OCI-LY7 (cell line): ENCODE measurements around the gene RFPL1. TPM values are rescaled to one million over a fixed set of nuclear protein-coding genes. Genes with fewer than 3 reads are reported as not detected.

Source experiments
- BruUV-seq: library from RNA; stranded (reverse); fragments of 400-500 nt; replicated peaks from 2 replicates; lab custom pipeline; 2021; lab: Mats Ljungman, UMichigan
- CTCF ChIA-PET: fragments of 300-600 bp; sonication (Branson Sonifier 250); formaldehyde crosslinking; loops from one replicate; lab custom pipeline; 2022; ENCODE audit warnings: antibody characterized with exemption; ENCODE audit not compliant: unreplicated experiment; lab: Charles Lee
- POLR2A ChIA-PET: fragments of 300-600 bp; sonication (Branson Sonifier 250); formaldehyde crosslinking; loops from one replicate; lab custom pipeline; 2022; ENCODE audit warnings: antibody characterized with exemption; lab: Charles Lee
- DNase-seq: peaks from one replicate; pipeline ENCODE4 v3.0.0-alpha.2; 2015; ENCODE audit warnings: low spot score
- H2AFZ ChIP-seq: fragments of 200-600 bp; sonication (generic), shearing (Covaris generic); 2 replicates; pipeline ENCODE4 v1.6.1; 2014; ENCODE audit warnings: mild to moderate bottlenecking, antibody characterized with exemption, low read length, moderate library complexity
- H3K27ac ChIP-seq: fragments of 200-600 bp; sonication (generic); 2 replicates; pipeline ENCODE4 v1.5.1; 2014; ENCODE audit warnings: mixed run types, low read depth, mild to moderate bottlenecking, moderate library complexity, low read length, inconsistent platforms; ENCODE audit not compliant: poor library complexity, severe bottlenecking
- H3K36me3 ChIP-seq: fragments of 200-600 bp; sonication (generic); 2 replicates; pipeline ENCODE4 v1.6.1; 2014; ENCODE audit warnings: mild to moderate bottlenecking, antibody characterized with exemption, low read length, moderate library complexity, mixed read lengths; ENCODE audit not compliant: insufficient read depth
- H3K4me1 ChIP-seq: fragments of 200-600 bp; sonication (generic); 2 replicates; pipeline ENCODE4 v1.5.1; 2014; ENCODE audit warnings: mild to moderate bottlenecking, low read length; ENCODE audit not compliant: insufficient read depth, poor library complexity, severe bottlenecking
- H3K4me2 ChIP-seq: fragments of 200-600 bp; sonication (generic); 2 replicates; pipeline ENCODE4 v1.6.1; 2014; ENCODE audit warnings: mild to moderate bottlenecking, low read length
- H3K4me3 ChIP-seq: fragments of 200-600 bp; sonication (generic); 2 replicates; pipeline ENCODE4 v1.5.1; 2014; ENCODE audit warnings: mild to moderate bottlenecking, low read depth, low read length; ENCODE audit not compliant: poor library complexity, severe bottlenecking
- H3K79me2 ChIP-seq: fragments of 200-600 bp; sonication (generic); 2 replicates; pipeline ENCODE4 v1.6.1; 2016; ENCODE audit warnings: low read depth, mild to moderate bottlenecking, low read length, moderate library complexity, mixed read lengths; ENCODE audit not compliant: insufficient read depth
- H3K9me2 ChIP-seq: fragments of 200-600 bp; sonication (generic); 2 replicates; pipeline ENCODE4 v1.6.1; 2016; ENCODE audit warnings: mild to moderate bottlenecking, low read length, mixed read lengths; ENCODE audit not compliant: insufficient read depth
- H3K9me3 ChIP-seq: fragments of 200-600 bp; sonication (generic); 2 replicates; pipeline ENCODE4 v1.6.1; 2014; ENCODE audit warnings: mild to moderate bottlenecking, mixed run types, low read length, mixed read lengths
- H4K20me1 ChIP-seq: fragments of 200-600 bp; sonication (generic); 2 replicates; pipeline ENCODE4 v1.6.1; 2014; ENCODE audit warnings: mild to moderate bottlenecking, antibody characterized with exemption, low read length, moderate library complexity, mixed read lengths; ENCODE audit not compliant: insufficient read depth
- CTCF ChIP-seq: fragments of 200-600 bp; sonication (generic); conservative IDR thresholded peaks from 2 replicates; pipeline ENCODE4 v1.5.1; 2014; ENCODE audit warnings: mild to moderate bottlenecking, antibody characterized with exemption, low read length, moderate library complexity, mixed read lengths
- EZH2phosphoT487 ChIP-seq: fragments of 200-600 bp; sonication (generic); IDR thresholded peaks from 2 replicates; pipeline ENCODE4 v1.6.1; 2018; ENCODE audit warnings: low read depth, borderline replicate concordance, mild to moderate bottlenecking, mixed run types, antibody characterized with exemption, low read length, moderate library complexity, mixed read lengths
- intact Hi-C: fragments of 100-400 bp; cut with micrococcal nuclease; formaldehyde crosslinking; loops from one replicate; pipeline ENCODE4 v1.10.0; 2022; ENCODE audit not compliant: unreplicated experiment
- total RNA-seq, 2 experiments: library from RNA; depleted of rRNA in 1 of 2; stranded (reverse); fragments of >200 nt in 1 of 2; shearing (Covaris generic) in 1 of 2; gene quantifications; 2 replicates each; pipeline ENCODE4 v1.2.3, GENCODE V29; 2014 to 2022

RFPL1 gene
- total RNA-seq, 2 experiments from 2014 or later = not detected

GRCh38 chr22:29464581-29464980 is 26.2 kb downstream of the RFPL1 start:
- H3K36me3 ChIP-seq = no peaks in the 10 kb centered on the region
- H3K4me1 ChIP-seq = no peaks in the 10 kb centered on the region
- no peaks in the 10 kb centered on the region for H3K9me3 ChIP-seq
- intact Hi-C loops = no loop called here
- no peak overlapping the region for H3K4me3 ChIP-seq
- POLR2A ChIA-PET = no interaction called here
- H3K79me2 ChIP-seq = no peaks in the 10 kb centered on the region
- BruUV-seq = no TSS peak
- no peak overlapping the region for H3K4me2 ChIP-seq
- TF ChIP-seq CTCF (no peak), EZH2phosphoT487 (no peak)
- CTCF ChIA-PET = no interaction called here
- H2AFZ ChIP-seq = no peak overlapping the region
- no peak for DNase-seq
- no peaks in the 10 kb centered on the region for H4K20me1 ChIP-seq
- H3K9me2 ChIP-seq = no peaks in the 10 kb centered on the region
- H3K27ac ChIP-seq = no peak overlapping the region

DNA sequence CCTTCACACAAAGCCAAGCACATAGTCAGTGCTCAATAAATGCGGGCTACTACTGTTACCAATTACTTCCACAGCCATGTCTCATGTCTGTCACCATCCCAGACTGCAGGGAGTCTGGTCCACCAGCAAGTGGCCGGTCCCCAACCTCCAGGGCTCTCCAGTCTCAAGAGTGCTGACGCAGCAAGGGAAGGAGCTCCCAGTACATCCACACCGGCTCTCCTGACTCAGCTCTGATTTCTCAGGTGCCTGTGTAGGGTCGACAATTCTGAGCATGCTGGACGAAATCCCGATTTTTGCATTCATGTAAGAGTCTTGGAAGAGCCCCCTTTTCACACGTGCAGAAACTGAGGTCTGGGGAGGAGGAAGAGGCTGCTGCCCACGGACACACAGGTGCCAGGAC is 31.4 kb downstream of the RFPL1 start:
- peaks cover 6% of the 10 kb centered on the region for H3K4me1 ChIP-seq
- H3K79me2 ChIP-seq = no peaks in the 10 kb centered on the region
- TF ChIP-seq CTCF (no peak), EZH2phosphoT487 (no peak)
- H3K36me3 ChIP-seq = no peaks in the 10 kb centered on the region
- BruUV-seq = no TSS peak
- H3K9me2 ChIP-seq = no peaks in the 10 kb centered on the region
- H3K4me3 ChIP-seq = peak overlapping the region; percentile 59
- H3K4me2 ChIP-seq = peak overlapping the region; percentile 76
- H3K9me3 ChIP-seq = no peaks in the 10 kb centered on the region
- H4K20me1 ChIP-seq = no peaks in the 10 kb centered on the region
- CTCF ChIA-PET = no interaction called here
- intact Hi-C loops = loop anchor here (5.0 kb wide), 1 partner anchor 72 kb away; no protein-coding TSS in a partner anchor
- POLR2A ChIA-PET = no interaction called here
- H3K27ac ChIP-seq = no peak overlapping the region
- DNase-seq = no peak
- H2AFZ ChIP-seq = peak overlapping the region; percentile 66; the same call in 1 of the 2 replicates

GRCh38 chr22:29470159-29470855 is 31.9 kb downstream of the RFPL1 start:
- Histone ChIP-seq H3K9me3 (no peaks in the 10 kb centered on the region), H2AFZ (peak overlapping the region; percentile 66; the same call in 1 of the 2 replicates), H3K4me2 (peak overlapping the region; percentile 76), H3K79me2 (no peaks in the 10 kb centered on the region), H3K36me3 (no peaks in the 10 kb centered on the region), H4K20me1 (no peaks in the 10 kb centered on the region), H3K9me2 (no peaks in the 10 kb centered on the region), H3K27ac (no peak overlapping the region), H3K4me1 (peaks cover 8% of the 10 kb centered on the region), H3K4me3 (peak overlapping the region; percentile 59)
- DNase-seq = peak; percentile 81
- ChIA-PET POLR2A (no interaction called here), CTCF (no interaction called here)
- intact Hi-C loops = loop anchor here (5.0 kb wide), 1 partner anchor 73 kb away; no protein-coding TSS in a partner anchor
- TF ChIP-seq EZH2phosphoT487 (no peak), CTCF (peak; percentile 94)
- BruUV-seq = no TSS peak
